GM20000 (cell line): ENCODE measurements around the gene SRF.

ENCODE experiments used
- DNase-seq: peaks from one replicate; pipeline ENCODE4 v3.0.0; 2012; ENCODE audit warnings: low spot score
- TF ChIP-seq, protein P1 (sequence below): IDR thresholded peaks from 2 replicates; pipeline ENCODE4 v1.5.1; 2012; ENCODE audit warnings: mild to moderate bottlenecking, control low read depth; ENCODE audit errors: extremely low read depth, missing control alignments

SRF gene

DNA sequence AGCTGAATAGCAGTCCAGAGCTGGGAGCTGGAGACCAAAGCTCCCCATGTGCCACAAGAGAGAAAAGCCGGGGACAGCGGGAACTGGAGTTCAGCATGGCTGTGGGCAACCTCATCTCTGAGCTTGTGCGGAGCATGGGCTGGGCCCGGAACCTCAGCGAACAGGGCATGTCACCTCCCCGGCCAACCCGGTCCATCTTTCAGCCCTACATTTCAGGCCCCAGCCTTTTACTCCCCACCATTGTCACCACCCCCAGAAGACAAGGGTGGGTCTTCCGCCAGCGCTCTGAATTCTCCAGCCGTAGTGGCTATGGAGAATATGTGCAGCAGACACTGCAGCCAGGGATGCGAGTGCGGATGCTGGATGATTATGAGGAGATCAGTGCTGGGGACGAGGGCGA is 14.9 kb downstream of the SRF start:
- TF ChIP-seq, protein P1, sequence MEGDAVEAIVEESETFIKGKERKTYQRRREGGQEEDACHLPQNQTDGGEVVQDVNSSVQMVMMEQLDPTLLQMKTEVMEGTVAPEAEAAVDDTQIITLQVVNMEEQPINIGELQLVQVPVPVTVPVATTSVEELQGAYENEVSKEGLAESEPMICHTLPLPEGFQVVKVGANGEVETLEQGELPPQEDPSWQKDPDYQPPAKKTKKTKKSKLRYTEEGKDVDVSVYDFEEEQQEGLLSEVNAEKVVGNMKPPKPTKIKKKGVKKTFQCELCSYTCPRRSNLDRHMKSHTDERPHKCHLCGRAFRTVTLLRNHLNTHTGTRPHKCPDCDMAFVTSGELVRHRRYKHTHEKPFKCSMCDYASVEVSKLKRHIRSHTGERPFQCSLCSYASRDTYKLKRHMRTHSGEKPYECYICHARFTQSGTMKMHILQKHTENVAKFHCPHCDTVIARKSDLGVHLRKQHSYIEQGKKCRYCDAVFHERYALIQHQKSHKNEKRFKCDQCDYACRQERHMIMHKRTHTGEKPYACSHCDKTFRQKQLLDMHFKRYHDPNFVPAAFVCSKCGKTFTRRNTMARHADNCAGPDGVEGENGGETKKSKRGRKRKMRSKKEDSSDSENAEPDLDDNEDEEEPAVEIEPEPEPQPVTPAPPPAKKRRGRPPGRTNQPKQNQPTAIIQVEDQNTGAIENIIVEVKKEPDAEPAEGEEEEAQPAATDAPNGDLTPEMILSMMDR = no peak
- no peak for DNase-seq

DNA sequence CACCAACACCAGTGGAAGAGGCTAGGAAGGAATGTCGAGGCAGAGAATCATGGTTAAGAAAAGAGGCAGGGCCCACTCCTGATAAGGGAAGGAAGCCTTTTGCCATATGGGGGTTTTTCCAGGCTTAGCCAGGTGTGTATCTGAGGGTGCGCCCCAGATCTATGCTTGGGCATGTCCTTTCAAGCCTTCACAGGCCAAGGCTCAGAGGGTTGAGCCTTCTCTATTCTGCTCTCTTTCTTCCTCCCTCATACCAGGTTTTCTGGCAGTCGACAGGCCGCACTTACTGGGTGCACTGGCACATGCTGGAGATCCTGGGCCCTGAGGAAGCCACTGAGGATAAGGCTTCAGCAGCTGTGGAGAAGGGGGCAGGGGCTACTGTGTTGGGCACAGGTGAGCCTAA is 15.6 kb downstream of the SRF start:
- DNase-seq = no peak
- TF ChIP-seq, protein P1 = no peak

GRCh38 chr6:43187821-43188220 is 16.8 kb downstream of the SRF start:
- DNase-seq = no peak
- TF ChIP-seq, protein P1 = no peak

DNA sequence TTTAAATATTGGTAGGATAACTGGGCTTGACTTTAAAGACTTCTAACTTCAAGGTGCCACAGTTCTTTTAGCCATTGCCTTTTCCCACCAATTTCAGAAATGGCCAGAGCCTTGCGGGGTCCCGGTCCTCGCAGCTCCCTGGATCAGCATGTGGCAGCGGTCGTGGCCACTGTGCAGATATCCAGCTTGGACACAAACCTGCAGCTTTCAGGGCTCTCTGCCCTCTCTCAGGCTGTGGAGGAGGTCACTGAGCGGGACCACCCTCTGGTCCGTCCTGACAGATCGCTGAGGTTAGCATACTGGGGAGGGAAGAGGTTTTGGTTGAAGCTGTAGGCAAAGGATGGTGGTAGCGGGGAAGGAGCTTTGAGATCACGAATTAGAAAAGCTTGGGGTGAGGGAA is 17.4 kb downstream of the SRF start:
- no peak for DNase-seq
- TF ChIP-seq, protein P1 = no peak

GRCh38 chr6:43189776-43190304 is 18.8 kb downstream of the SRF start:
- DNase-seq = no peak
- TF ChIP-seq, protein P1 = no peak

GRCh38 chr6:43192911-43193310 is 21.8 kb downstream of the SRF start:
- DNase-seq = no peak
- TF ChIP-seq, protein P1 = no peak

DNA sequence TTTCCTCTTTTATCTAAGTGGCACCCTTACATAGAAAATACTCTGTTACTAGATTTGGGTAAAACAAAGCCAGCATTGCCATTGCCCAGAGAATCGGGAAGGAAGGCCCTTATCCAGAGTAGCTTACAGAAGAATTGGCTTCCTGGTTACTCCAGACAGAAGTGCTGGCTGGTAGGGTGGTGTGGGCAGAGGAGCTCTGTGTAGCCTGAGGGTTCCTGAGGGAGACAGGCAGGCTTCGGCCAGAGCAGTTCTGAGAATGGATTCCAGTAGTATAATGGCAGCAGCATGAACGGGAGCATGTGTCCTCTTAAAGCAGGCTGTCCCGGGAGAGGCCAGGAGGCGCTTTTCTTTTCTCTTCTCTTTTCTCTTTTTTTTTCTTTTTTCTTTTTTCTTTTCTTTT is 22.9 kb downstream of the SRF start:
- no peak for DNase-seq
- TF ChIP-seq, protein P1 = no peak
